ENCODE results near the gene MCRIP1. TPM values are rescaled to one million over a fixed set of nuclear protein-coding genes. Genes with fewer than 3 reads are reported as not detected.

Gene MCRIP1
- total RNA-seq, 4 donors from 2014 or later = 55.2 to 88.6 (median 83.7) TPM

DNA sequence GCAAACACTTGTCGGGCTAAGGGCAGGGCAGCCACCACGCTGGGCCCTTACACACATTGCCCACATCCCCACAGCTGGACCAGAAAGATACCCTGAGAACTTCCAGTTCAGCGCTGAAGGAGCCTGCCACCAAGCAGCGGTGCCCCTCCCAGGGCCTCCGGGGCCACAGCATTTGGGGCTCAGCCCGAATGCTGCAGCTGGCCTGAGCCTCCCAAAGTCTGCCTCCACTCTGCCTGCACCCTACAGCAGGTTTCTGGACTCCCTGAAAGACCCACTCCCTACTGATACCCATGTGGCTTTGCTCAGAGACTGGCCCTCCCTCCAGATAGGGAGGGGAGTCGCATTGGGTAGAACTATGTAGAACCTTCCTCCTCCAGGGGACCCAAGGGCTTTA is 1.5 kb downstream of the MCRIP1 start:
- intact Hi-C loops (cut with DNase I) = no loop called here
- H3K36me3 ChIP-seq = no peaks in the 10 kb centered on the region
- no peak for DNase-seq
- H3K27me3 ChIP-seq = no peaks in the 10 kb centered on the region
- peaks cover 16 to 28% of the 10 kb centered on the region in 2 donors for H3K4me1 ChIP-seq
- no peak overlapping the region for H3K27ac ChIP-seq
- no peaks in the 10 kb centered on the region for H3K9me3 ChIP-seq
- H3K4me3 ChIP-seq (replicated peaks in 1 of 3) = no peak overlapping the region
- WGBS, 2 donors = 81 to 90% methylated on average over 3 of the region's 7 CpGs
- no peak for TF ChIP-seq CTCF (IDR thresholded peaks at IDR 0.05)
- no peak for TF ChIP-seq POLR2A (IDR thresholded peaks at IDR 0.05)

- Histone ChIP-seq H3K4me1 (peaks cover 16 to 28% of the 10 kb centered on the region in 2 donors), H3K27ac (no peak overlapping the region), H3K9me3 (no peaks in the 10 kb centered on the region), H3K27me3 (no peaks in the 10 kb centered on the region), H3K4me3 (replicated peaks in 1 of 3) (no peak overlapping the region), H3K36me3 (no peaks in the 10 kb centered on the region)
- TF ChIP-seq CTCF (IDR thresholded peaks at IDR 0.05) (no peak), POLR2A (IDR thresholded peaks at IDR 0.05) (no peak)
- no peak for DNase-seq
- 85 to 88% methylated on average over 6 of the region's 6 CpGs for WGBS, 2 donors
- intact Hi-C loops (cut with DNase I) = no loop called here
Observed at GRCh38 chr17:81829858-81830257, 3.2 kb downstream of the MCRIP1 start.

DNA sequence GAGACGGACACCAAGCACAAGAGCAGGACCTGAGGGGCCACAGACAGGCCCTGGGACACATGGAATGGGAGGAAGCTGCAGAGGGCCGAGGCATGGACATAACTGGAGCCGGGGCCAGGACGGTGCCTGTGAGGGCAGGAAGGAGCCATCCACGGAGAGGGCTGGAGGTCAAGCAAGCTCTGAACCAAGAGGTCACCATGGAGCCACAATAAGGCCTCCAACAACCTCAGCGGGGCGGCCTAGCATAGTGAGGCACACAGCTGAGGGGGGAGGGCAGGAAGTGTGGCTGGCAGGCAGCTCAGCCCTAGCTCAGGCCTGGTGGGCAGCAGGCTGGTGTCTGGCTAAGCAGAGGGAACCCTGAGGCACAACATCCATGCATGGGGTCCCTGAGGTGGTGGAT is 4.4 kb downstream of the MCRIP1 start:
- peaks cover 0 to 4% of the 10 kb centered on the region in 2 donors for H3K36me3 ChIP-seq
- H3K9me3 ChIP-seq = no peaks in the 10 kb centered on the region
- H3K27me3 ChIP-seq = no peaks in the 10 kb centered on the region
- no peak overlapping the region for H3K27ac ChIP-seq
- WGBS, 2 donors = 65 to 73% methylated on average over 6 to 7 of the region's 7 CpGs
- intact Hi-C loops (cut with DNase I) = no loop called here
- DNase-seq = no peak
- TF ChIP-seq POLR2A (IDR thresholded peaks at IDR 0.05) (no peak), CTCF (IDR thresholded peaks at IDR 0.05) (no peak)
- H3K4me3 ChIP-seq (replicated peaks in 1 of 3) = no peak overlapping the region
- peaks cover 6 to 16% of the 10 kb centered on the region in 2 donors for H3K4me1 ChIP-seq

GRCh38 chr17:81825841-81826466 is 7.1 kb downstream of the MCRIP1 start:
- intact Hi-C loops (cut with DNase I) = no loop called here
- H3K36me3 ChIP-seq = peaks cover 0 to 13% of the 10 kb centered on the region in 2 donors
- H3K27ac ChIP-seq = no peak overlapping the region
- TF ChIP-seq CTCF (IDR thresholded peaks at IDR 0.05) (no peak), POLR2A (IDR thresholded peaks at IDR 0.05) (no peak)
- no peak for DNase-seq
- no peaks in the 10 kb centered on the region for H3K9me3 ChIP-seq
- H3K4me1 ChIP-seq = peaks cover 0 to 6% of the 10 kb centered on the region in 2 donors
- no peak overlapping the region for H3K4me3 ChIP-seq (replicated peaks in 1 of 3)
- H3K27me3 ChIP-seq = no peaks in the 10 kb centered on the region
- whole genome bisulfite sequencing, 2 donors = 78 to 89% methylated on average over 10 to 11 of the region's 11 CpGs

DNA sequence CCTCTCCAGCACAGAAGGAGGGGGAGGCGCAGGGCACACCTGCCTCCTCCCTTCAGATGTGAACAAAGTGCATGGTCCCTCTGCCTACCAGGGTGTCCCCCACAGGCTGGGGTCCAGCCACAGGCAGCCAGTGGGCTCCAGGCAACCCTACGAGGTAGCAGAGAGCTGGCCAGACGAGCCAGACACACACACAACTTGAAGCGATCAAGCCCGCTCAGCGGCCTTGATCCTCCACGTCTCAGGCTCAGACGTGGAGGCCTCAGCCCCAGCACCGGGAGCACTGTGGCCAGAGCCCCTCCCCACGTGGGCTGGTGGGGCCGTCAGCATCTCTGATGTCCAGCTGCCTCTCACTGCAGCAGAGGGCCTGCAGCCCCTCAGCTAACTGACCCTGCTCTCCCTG is 8.5 kb downstream of the MCRIP1 start:
- intact Hi-C loops (cut with DNase I) = no loop called here
- no peak for DNase-seq
- H3K4me1 ChIP-seq = peaks cover 0 to 6% of the 10 kb centered on the region in 2 donors
- no peak overlapping the region for H3K4me3 ChIP-seq (replicated peaks in 1 of 3)
- TF ChIP-seq POLR2A (IDR thresholded peaks at IDR 0.05) (no peak), CTCF (IDR thresholded peaks at IDR 0.05) (no peak)
- H3K9me3 ChIP-seq = no peaks in the 10 kb centered on the region
- 86% methylated on average over 1 of the region's 11 CpGs; no CpG with 5 or more reads in 1 of the 2 donors for WGBS, 2 donors
- no peak overlapping the region for H3K27ac ChIP-seq
- no peaks in the 10 kb centered on the region for H3K27me3 ChIP-seq
- peaks cover 0 to 13% of the 10 kb centered on the region in 2 donors for H3K36me3 ChIP-seq

Data from thyroid gland (tissue), 4 donors.